Endothelial cell (in vitro differentiated cells): ENCODE measurements around the gene FGF14. TPM values are rescaled to one million over a fixed set of nuclear protein-coding genes. Genes with fewer than 3 reads are reported as not detected.

Experiments used
- DNase-seq: peaks from one replicate; pipeline ENCODE4 v3.0.0; 2021; ENCODE audit warnings: low spot score
- H3K27ac Mint-ChIP-seq: one replicate; pipeline ENCODE4 v1.8.0; 2021; ENCODE audit warnings: mixed read lengths, inconsistent platforms; ENCODE audit not compliant: unreplicated experiment
- H3K27me3 Mint-ChIP-seq: one replicate; pipeline ENCODE4 v1.8.0; 2021; ENCODE audit warnings: mild to moderate bottlenecking, moderate library complexity, mixed read lengths, inconsistent platforms; ENCODE audit not compliant: unreplicated experiment
- H3K36me3 Mint-ChIP-seq: one replicate; pipeline ENCODE4 v1.8.0; 2021; ENCODE audit warnings: mild to moderate bottlenecking, low read depth, mixed read lengths, inconsistent platforms; ENCODE audit not compliant: unreplicated experiment
- H3K4me1 Mint-ChIP-seq: one replicate; pipeline ENCODE4 v1.8.0; 2021; ENCODE audit warnings: mild to moderate bottlenecking, mixed read lengths, inconsistent platforms; ENCODE audit not compliant: unreplicated experiment
- H3K4me3 Mint-ChIP-seq: one replicate; pipeline ENCODE4 v1.8.0; 2021; ENCODE audit warnings: mild to moderate bottlenecking, mixed read lengths, inconsistent platforms; ENCODE audit not compliant: unreplicated experiment
- H3K9me3 Mint-ChIP-seq: one replicate; pipeline ENCODE4 v1.8.0; 2021; ENCODE audit warnings: mixed read lengths, inconsistent platforms; ENCODE audit not compliant: unreplicated experiment
- total RNA-seq: library from RNA; stranded (reverse); fragmentation: NEBNext Ultra II Directional; extraction: Animal tissue kit (Norgen Biotek cat#: 25700); gene quantifications from one replicate; pipeline ENCODE4 v1.2.1, GENCODE V29; 2021; ENCODE audit not compliant: unreplicated experiment
- TF ChIP-seq, protein P1 (sequence below): fragments of 200-600 bp; sonication (generic); IDR thresholded peaks from one replicate; pipeline ENCODE4 v1.5.0; 2021; ENCODE audit warnings: antibody characterized with exemption; ENCODE audit not compliant: unreplicated experiment

Gene FGF14
- total RNA-seq, 1 donor from 2014 or later: 0.13 TPM

DNA sequence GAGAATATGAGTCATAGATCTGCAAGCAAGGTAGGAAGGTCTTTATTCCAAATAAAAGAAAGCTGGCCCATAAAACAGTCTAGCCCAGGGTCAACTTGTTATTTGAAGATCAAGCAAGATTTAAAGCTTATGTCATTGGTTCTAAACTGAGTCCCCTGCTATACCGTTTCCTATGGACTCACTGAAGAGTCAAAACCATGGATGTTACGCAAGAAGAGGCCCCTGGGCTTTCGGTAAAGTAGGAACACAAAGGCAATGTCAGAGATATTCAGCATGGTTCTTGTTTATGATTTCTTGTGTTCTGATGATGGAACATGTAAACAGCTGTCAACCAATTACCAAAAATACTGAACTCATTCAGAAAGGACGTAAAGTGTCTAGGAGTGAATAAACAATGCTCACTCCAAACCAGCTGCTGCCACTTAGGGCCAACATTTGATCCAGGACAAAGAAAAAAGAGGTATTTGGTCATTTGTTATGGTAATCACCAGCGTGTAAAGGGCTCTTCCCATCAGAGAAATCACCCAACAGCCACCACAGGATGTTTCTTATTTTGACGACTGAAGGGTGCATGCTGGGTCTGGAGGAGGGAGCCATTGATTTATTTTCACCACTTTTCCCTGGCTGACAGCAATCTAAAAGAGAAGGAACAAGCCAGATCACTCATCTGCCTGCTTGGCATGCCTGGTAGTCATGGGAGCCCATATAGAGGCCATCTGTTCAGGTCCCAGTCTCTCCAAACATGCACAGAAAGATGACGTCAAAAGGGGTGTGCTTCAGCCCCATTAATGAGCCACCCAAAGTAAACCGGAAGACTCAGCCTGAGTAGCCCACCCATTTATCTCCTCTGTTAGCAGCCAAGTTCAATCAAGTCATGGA lies 68.3 kb downstream of the FGF14 start:
- TF ChIP-seq, protein P1, sequence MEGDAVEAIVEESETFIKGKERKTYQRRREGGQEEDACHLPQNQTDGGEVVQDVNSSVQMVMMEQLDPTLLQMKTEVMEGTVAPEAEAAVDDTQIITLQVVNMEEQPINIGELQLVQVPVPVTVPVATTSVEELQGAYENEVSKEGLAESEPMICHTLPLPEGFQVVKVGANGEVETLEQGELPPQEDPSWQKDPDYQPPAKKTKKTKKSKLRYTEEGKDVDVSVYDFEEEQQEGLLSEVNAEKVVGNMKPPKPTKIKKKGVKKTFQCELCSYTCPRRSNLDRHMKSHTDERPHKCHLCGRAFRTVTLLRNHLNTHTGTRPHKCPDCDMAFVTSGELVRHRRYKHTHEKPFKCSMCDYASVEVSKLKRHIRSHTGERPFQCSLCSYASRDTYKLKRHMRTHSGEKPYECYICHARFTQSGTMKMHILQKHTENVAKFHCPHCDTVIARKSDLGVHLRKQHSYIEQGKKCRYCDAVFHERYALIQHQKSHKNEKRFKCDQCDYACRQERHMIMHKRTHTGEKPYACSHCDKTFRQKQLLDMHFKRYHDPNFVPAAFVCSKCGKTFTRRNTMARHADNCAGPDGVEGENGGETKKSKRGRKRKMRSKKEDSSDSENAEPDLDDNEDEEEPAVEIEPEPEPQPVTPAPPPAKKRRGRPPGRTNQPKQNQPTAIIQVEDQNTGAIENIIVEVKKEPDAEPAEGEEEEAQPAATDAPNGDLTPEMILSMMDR: no peak
- Mint-ChIP-seq H3K9me3 (no peaks in the 10 kb centered on the region), H3K4me1 (no peaks in the 10 kb centered on the region), H3K27me3 (no peaks in the 10 kb centered on the region), H3K36me3 (no peaks in the 10 kb centered on the region), H3K4me3 (no peak overlapping the region), H3K27ac (no peak overlapping the region)
- DNase-seq: no peak

DNA sequence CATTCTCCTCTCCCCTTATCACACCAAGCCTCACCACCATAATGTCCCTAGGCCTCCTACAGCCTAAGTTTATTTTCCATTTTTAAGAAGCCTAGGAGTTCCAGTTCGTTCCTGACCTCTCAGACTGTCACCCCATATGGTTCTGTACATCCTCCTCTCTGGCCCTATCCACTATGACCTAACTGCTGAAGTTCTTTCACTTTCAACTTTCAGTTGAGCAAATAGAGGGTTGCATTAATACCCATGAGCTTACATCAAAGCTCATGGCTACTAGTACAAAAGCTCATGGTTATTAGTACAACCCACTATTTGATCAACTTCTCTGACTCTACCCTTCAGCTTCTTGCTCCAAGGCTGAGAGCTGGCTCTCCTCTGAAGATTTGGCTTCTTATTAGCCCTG lies 72.9 kb downstream of the FGF14 start:
- H3K36me3 Mint-ChIP-seq: no peaks in the 10 kb centered on the region
- TF ChIP-seq, protein P1: no peak
- no peak for DNase-seq
- no peak overlapping the region for H3K4me3 Mint-ChIP-seq
- no peak overlapping the region for H3K27ac Mint-ChIP-seq
- no peaks in the 10 kb centered on the region for H3K27me3 Mint-ChIP-seq
- no peaks in the 10 kb centered on the region for H3K4me1 Mint-ChIP-seq
- no peaks in the 10 kb centered on the region for H3K9me3 Mint-ChIP-seq

DNA sequence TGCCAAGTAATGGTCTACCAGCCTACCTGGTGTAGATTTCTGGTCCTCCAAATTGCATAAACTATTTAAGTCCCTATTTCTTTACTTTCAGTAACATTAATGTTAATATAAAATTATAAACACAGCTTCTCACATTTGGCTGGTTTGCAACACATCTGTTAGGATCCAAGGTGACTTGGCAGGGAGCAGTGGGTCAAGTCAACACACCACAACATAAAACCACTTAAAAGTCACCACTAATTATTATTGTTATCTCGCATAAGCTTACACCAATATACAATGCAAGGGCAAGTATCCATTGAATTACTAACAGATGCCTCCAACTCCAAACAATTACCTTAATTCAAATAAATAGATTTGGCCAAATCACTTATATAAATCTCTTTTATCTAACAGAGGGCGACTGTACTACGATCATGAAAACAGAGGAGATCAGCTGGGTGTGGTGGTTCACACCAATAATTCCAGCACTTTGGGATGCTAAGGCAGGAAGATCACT lies 74.7 kb downstream of the FGF14 start:
- H3K27me3 Mint-ChIP-seq: no peaks in the 10 kb centered on the region

DNA sequence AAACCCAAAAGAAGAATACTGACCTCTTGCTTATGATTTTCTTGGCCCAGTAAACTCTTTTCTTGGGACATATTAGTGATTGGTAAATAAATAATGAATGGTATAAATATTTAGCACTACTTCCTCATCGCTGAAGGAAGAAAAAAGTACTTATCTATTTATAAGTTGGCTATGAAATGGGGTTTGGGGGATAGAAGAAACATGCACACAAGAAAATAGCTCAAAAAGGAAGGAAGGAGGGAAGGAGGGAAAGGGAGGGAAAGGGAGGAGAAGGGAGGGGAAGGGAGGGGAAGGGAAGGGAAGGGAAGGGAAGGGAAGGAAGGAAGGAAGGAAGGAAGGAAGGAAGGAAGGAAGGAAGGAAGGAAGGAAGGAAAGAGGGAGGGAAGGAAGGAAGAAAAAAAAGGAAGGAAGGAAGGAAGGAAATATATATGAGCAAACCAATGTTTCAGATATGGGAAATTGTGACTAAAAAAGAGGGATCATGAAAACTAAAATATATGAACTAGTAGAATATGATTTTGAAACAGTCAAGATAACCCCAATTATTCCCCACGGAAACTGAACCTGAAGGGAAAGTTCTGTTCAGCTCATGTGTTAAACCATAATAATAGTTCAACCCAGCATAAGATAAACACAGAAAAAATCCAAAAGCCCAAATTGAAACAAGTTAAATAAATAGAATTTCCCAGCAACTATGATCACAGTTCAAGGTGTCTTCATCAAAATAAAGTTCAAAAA lies 75.3 kb downstream of the FGF14 start:
- Mint-ChIP-seq H3K27me3 (no peaks in the 10 kb centered on the region), H3K4me3 (no peak overlapping the region), H3K27ac (no peak overlapping the region), H3K9me3 (no peaks in the 10 kb centered on the region), H3K4me1 (no peaks in the 10 kb centered on the region), H3K36me3 (no peaks in the 10 kb centered on the region)
- TF ChIP-seq, protein P1: no peak
- DNase-seq: no peak

More for the DNA sequence above, 74.7 kb downstream of the FGF14 start:
- Mint-ChIP-seq H3K36me3 (no peaks in the 10 kb centered on the region), H3K9me3 (no peaks in the 10 kb centered on the region), H3K4me3 (no peak overlapping the region), H3K4me1 (no peaks in the 10 kb centered on the region), H3K27ac (no peak overlapping the region)
- TF ChIP-seq, protein P1: no peak
- DNase-seq: no peak

DNA sequence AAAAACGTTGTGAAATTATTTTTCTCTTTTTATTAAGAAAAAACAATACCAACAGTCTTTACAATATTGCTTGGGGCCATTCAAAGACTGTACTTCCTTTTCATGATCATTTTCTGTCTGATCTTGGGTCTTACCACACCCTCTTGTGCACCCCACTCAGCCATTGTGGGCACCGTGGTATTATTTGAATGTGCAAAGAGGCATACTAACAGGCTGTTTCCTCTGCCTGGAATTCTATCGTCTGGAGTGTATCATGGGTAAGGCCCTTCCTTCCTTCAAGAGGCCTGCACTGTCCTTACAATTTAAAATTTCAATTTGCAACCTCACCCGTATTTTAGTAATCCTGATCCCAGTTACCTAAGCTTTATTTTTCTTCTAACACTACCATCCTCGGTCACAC lies 76.5 kb downstream of the FGF14 start:
- Mint-ChIP-seq H3K27ac (no peak overlapping the region), H3K9me3 (no peaks in the 10 kb centered on the region), H3K4me1 (no peaks in the 10 kb centered on the region)

More for the DNA sequence above, 76.5 kb downstream of the FGF14 start:
- DNase-seq: no peak
- Mint-ChIP-seq H3K4me3 (no peak overlapping the region), H3K27me3 (no peaks in the 10 kb centered on the region), H3K36me3 (no peaks in the 10 kb centered on the region)
- TF ChIP-seq, protein P1: no peak
